ENCODE data around the gene G0S2. TPM values are rescaled to one million over a fixed set of nuclear protein-coding genes. Genes with fewer than 3 reads are reported as not detected.

G0S2 gene
- total RNA-seq (2013; cell fraction: nucleolus; rRNA removed), result 0.69 TPM in 1 of 2 replicates, not detected in the other
- total RNA-seq (2014; rRNA removed) (0.22 and 0.34 TPM in 2 replicates), total RNA-seq (2014; rRNA removed; fragmentation: Illumina TruSeq; extraction: Trizol) (0.18 TPM in 1 of 2 replicates, not detected in the other), total RNA-seq (2021) (0.24 and 0.51 TPM in 2 replicates), polyA plus RNA-seq (2011; rRNA removed) (0.13 and 0.26 TPM in 2 replicates), polyA plus RNA-seq (2014; fragmentation: Illumina TruSeq; extraction: Trizol) (0.13 TPM in 1 of 2 replicates, not detected in the other), polyA plus RNA-seq (2014; fragmentation: Nextera tagmentation; extraction: Ambion mirVana) (under 1 TPM; 0.07 to 0.08 TPM), polyA plus RNA-seq (2014; rRNA removed) (0.26 TPM in 1 of 2 replicates, not detected in the other), polyA plus RNA-seq (2016; fragmentation: Nextera tagmentation; extraction: Ambion mirVana) (under 1 TPM; 0.20 to 0.48 TPM), polyA minus RNA-seq (2011; rRNA and poly(A)+ RNA removed) (not detected in 2 replicates), Bru-seq, nascent RNA (percentile 63 among the genes with signal in this experiment), BruChase-seq, experiment 1, labeled RNA remaining after a 6-hour chase (percentile 61 among the genes with signal in this experiment), BruChase-seq, experiment 2, labeled RNA remaining after a 2-hour chase (percentile 75 among the genes with signal in this experiment)
- not detected for polyA plus RNA-seq (2011; ENCODE audit: low read depth)
- polyA plus RNA-seq (2011; cell fraction: cytosol; rRNA removed), result 0.31 and 0.32 TPM in 2 replicates
- polyA plus RNA-seq (2011; cell fraction: nucleus; rRNA removed), result 0.18 TPM in 1 of 2 replicates, not detected in the other
- polyA plus RNA-seq (2012), result 1.2 and 3.6 TPM in 2 replicates
- not detected in 2 replicates for polyA minus RNA-seq (2011; cell fraction: cytosol; rRNA and poly(A)+ RNA removed)
- not detected in 2 replicates for polyA minus RNA-seq (2011; cell fraction: nucleus; rRNA and poly(A)+ RNA removed)
- long read RNA-seq, experiment 1, partial matches to known transcripts, result 0 of 4 reads
- long read RNA-seq, experiment 1, other reads (novel, unspliced or antisense), result 0 of 4 reads
- long read RNA-seq, experiment 2, partial matches to known transcripts, result 0 of 3 reads
- long read RNA-seq, experiment 2, other reads (novel, unspliced or antisense), result 0 of 3 reads

GRCh38 chr1:209674957-209675564 lies at the start of gene G0S2:
TSS of gene G0S2 (plus strand) at chr1:209675412. CDS start at chr1:209675685, 273 bp downstream.
- no peak for DNase-seq (ENCODE audit: low read depth, low spot score)
- Histone ChIP-seq H3K27ac (ENCODE audit: control insufficient read depth, insufficient read depth) (no peak within 1 kb of the TSS), H2AFZ (ENCODE audit: control insufficient read depth, low read depth, low read length) (peak within 1 kb of the TSS; percentile 33; the same call in 1 of the 2 replicates), H3K4me2 (ENCODE audit: control insufficient read depth, insufficient read depth) (peak within 1 kb of the TSS; percentile 70), H3K9ac (ENCODE audit: control insufficient read depth, insufficient read depth, low read length) (no peak within 1 kb of the TSS), H3K27me3 (replicated peaks in 1 of 2; ENCODE audit: control insufficient read depth in 2 of 2, insufficient read depth in 2 of 2, low read length in 1 of 2) (peaks cover 0 to 3% of the 10 kb centered on the region in 2 experiments; a peak in 3 of 4 replicates), H3K4me3 (no peak within 1 kb of the TSS), H3K9me3 (replicated peaks; ENCODE audit: control insufficient read depth, insufficient read depth, low read length) (no peaks in the 10 kb centered on the region), H3K79me2 (ENCODE audit: control insufficient read depth, insufficient read depth, low read length) (no peaks in the 10 kb centered on the region), H3K36me3 (ENCODE audit: control insufficient read depth in 2 of 2, insufficient read depth in 2 of 2, low read length in 1 of 2) (no peaks in the 10 kb centered on the region), H3K4me1 (ENCODE audit: control insufficient read depth, insufficient read depth, low read length) (peaks cover 18% of the 10 kb centered on the region), H4K20me1 (ENCODE audit: control insufficient read depth, insufficient read depth) (no peaks in the 10 kb centered on the region; the same call in 1 of the 2 replicates)
- FAIRE-seq, result no peak
- in situ Hi-C loops (cut with MboI) (no loop called here), intact Hi-C loops (cut with micrococcal nuclease; ENCODE audit: unreplicated experiment) (loop anchor here (10.0 kb wide), 1 partner anchor 1850 kb away; no protein-coding TSS in a partner anchor)
- no TSS peak for BruUV-seq (replicated peaks)
- CTCF ChIA-PET, result interaction anchor here (0.6 to 6.0 kb wide), 18 partner anchors 10 to 148 kb away, joined by 3 to 58 read pairs (median 4); partner anchors contain the start of genes LAMB3 and TRAF3IP3
- RAD21 ChIA-PET (ENCODE audit: unreplicated experiment), result interaction anchor here (0.7 to 7.1 kb wide), 12 partner anchors 9 to 94 kb away, joined by 3 to 195 read pairs (median 4); partner anchors contain the start of gene LAMB3
- POLR2A ChIA-PET, result interaction anchor here (0.8 to 6.2 kb wide), 13 partner anchors 10 to 94 kb away, joined by 3 to 95 read pairs (median 6); partner anchors contain the start of genes LAMB3 and TRAF3IP3
- peak; percentile 55 for ATAC-seq
- SMC1A ChIA-PET (ENCODE audit: uncharacterized antibody, unreplicated experiment), result interaction anchor here (0.7 to 10.1 kb wide), 13 partner anchors 10 to 113 kb away, joined by 3 to 261 read pairs (median 6); partner anchors contain the start of genes HSD11B1 and LAMB3
- WGBS (ENCODE audit: insufficient coverage, insufficient replicate concordance, low lambda C conversion rate, missing lambda C conversion rate), result 10% methylated on average over 41 of the region's 47 CpGs
- no peak for TF ChIP-seq IRF5 (IDR thresholded peaks at IDR 0.05; ENCODE audit: borderline replicate concordance)
- TF ChIP-seq E2F4 (IDR thresholded peaks at IDR 0.05; ENCODE audit: low read depth, low read length), result no peak
- TF ChIP-seq NFIC (IDR thresholded peaks at IDR 0.05; ENCODE audit: low read depth, low read length), result no peak
- TF ChIP-seq ZNF592 (IDR thresholded peaks at IDR 0.05), result peak; percentile 8; the same call in 1 of the 2 replicates
- no peak for TF ChIP-seq TARDBP (IDR thresholded peaks at IDR 0.05; ENCODE audit: borderline replicate concordance)
- TF ChIP-seq NBN (IDR thresholded peaks at IDR 0.05), result no peak
- TF ChIP-seq MAX (IDR thresholded peaks at IDR 0.05; ENCODE audit: low read depth, low read length), result peak; percentile 58; the same call in 1 of the 2 replicates
- TF ChIP-seq BRCA1 (IDR thresholded peaks at IDR 0.05; ENCODE audit: low read depth, low read length), result no peak
- no peak for TF ChIP-seq FOXM1 (IDR thresholded peaks at IDR 0.05; ENCODE audit: low read depth, low read length)
- TF ChIP-seq DPF2 (IDR thresholded peaks at IDR 0.05), result peak; percentile 35; the same call in 1 of the 2 replicates

Measured in GM12878 (cell line).